ENCODE data around the gene PTH1R. TPM values are rescaled to one million over a fixed set of nuclear protein-coding genes. Genes with fewer than 3 reads are reported as not detected.

PTH1R gene
- polyA plus RNA-seq, 4 donors: 0.67 to 45.8 (median 3.5) TPM

- DNase-seq (no peak), FAIRE-seq (no peak)
- Histone ChIP-seq H3K36me3 (ENCODE audit: control insufficient read depth in 3 of 3, insufficient read depth in 2 of 3, low read depth in 1 of 3, low read length in 3 of 3) (no peaks in the 10 kb centered on the region), H3K4me1 (ENCODE audit: control insufficient read depth in 3 of 3, insufficient read depth in 2 of 3, low read depth in 1 of 3, low read length in 2 of 3) (peaks cover 0 to 42% (median 0%) of the 10 kb centered on the region in 3 donors), H3K4me3 (ENCODE audit: low read depth in 1 of 3, low read length in 3 of 3) (no peak overlapping the region), H3K9me3 (ENCODE audit: control insufficient read depth in 2 of 2, insufficient read depth in 1 of 2, low read depth in 1 of 2, low read length in 1 of 2) (no peaks in the 10 kb centered on the region), H3K27me3 (ENCODE audit: control insufficient read depth in 3 of 3, insufficient read depth in 3 of 3, low read length in 3 of 3) (peaks cover 0 to 3% (median 0%) of the 10 kb centered on the region in 3 donors), H3K27ac (ENCODE audit: low read depth in 1 of 3, low read length in 2 of 3) (no peak overlapping the region)
- WGBS, 3 donors: 43 to 61% (median 52%) methylated on average over 2 of the region's 2 CpGs
These were observed 12.0 kb upstream of the PTH1R start for GRCh38 chr3:46865546-46865945.

GRCh38 chr3:46866032-46866595 lies 11.4 kb upstream of the PTH1R start:
- Histone ChIP-seq H3K4me1 (ENCODE audit: control insufficient read depth in 3 of 3, insufficient read depth in 2 of 3, low read depth in 1 of 3, low read length in 2 of 3) (peaks cover 0 to 42% (median 0%) of the 10 kb centered on the region in 3 donors), H3K36me3 (ENCODE audit: control insufficient read depth in 3 of 3, insufficient read depth in 2 of 3, low read depth in 1 of 3, low read length in 3 of 3) (no peaks in the 10 kb centered on the region), H3K4me3 (ENCODE audit: low read depth in 1 of 3, low read length in 3 of 3) (no peak overlapping the region), H3K9me3 (ENCODE audit: control insufficient read depth in 2 of 2, insufficient read depth in 1 of 2, low read depth in 1 of 2, low read length in 1 of 2) (no peaks in the 10 kb centered on the region), H3K27ac (ENCODE audit: low read depth in 1 of 3, low read length in 2 of 3) (no peak overlapping the region), H3K27me3 (ENCODE audit: control insufficient read depth in 3 of 3, insufficient read depth in 3 of 3, low read length in 3 of 3) (peaks cover 0 to 3% (median 0%) of the 10 kb centered on the region in 3 donors)
- 75 to 83% (median 76%) methylated on average over 10 to 11 of the region's 11 CpGs for WGBS, 3 donors
- no peak for FAIRE-seq
- DNase-seq: no peak

GRCh38 chr3:46866720-46867549 lies 10.6 kb upstream of the PTH1R start:
- 28 to 33% (median 33%) methylated on average over 15 of the region's 15 CpGs for WGBS, 3 donors
- H3K27ac ChIP-seq (ENCODE audit: low read depth in 1 of 3, low read length in 2 of 3): no peak overlapping the region
- peak; percentile 50 to 67 for DNase-seq
- FAIRE-seq: no peak
- no peaks in the 10 kb centered on the region for H3K9me3 ChIP-seq (ENCODE audit: control insufficient read depth in 2 of 2, insufficient read depth in 1 of 2, low read depth in 1 of 2, low read length in 1 of 2)
- no peak overlapping the region for H3K4me3 ChIP-seq (ENCODE audit: low read depth in 1 of 3, low read length in 3 of 3)
- H3K36me3 ChIP-seq (ENCODE audit: control insufficient read depth in 3 of 3, insufficient read depth in 2 of 3, low read depth in 1 of 3, low read length in 3 of 3): no peaks in the 10 kb centered on the region
- H3K4me1 ChIP-seq (ENCODE audit: control insufficient read depth in 3 of 3, insufficient read depth in 2 of 3, low read depth in 1 of 3, low read length in 2 of 3): peaks cover 0 to 36% (median 0%) of the 10 kb centered on the region in 3 donors
- peaks cover 0 to 3% (median 0%) of the 10 kb centered on the region in 3 donors for H3K27me3 ChIP-seq (ENCODE audit: control insufficient read depth in 3 of 3, insufficient read depth in 3 of 3, low read length in 3 of 3)

GRCh38 chr3:46867550-46867898 lies 10.0 kb upstream of the PTH1R start:
- Histone ChIP-seq H3K4me3 (ENCODE audit: low read depth in 1 of 3, low read length in 3 of 3) (no peak overlapping the region), H3K27ac (ENCODE audit: low read depth in 1 of 3, low read length in 2 of 3) (no peak overlapping the region), H3K9me3 (ENCODE audit: control insufficient read depth in 2 of 2, insufficient read depth in 1 of 2, low read depth in 1 of 2, low read length in 1 of 2) (no peaks in the 10 kb centered on the region), H3K36me3 (ENCODE audit: control insufficient read depth in 3 of 3, insufficient read depth in 2 of 3, low read depth in 1 of 3, low read length in 3 of 3) (no peaks in the 10 kb centered on the region), H3K4me1 (ENCODE audit: control insufficient read depth in 3 of 3, insufficient read depth in 2 of 3, low read depth in 1 of 3, low read length in 2 of 3) (peaks cover 0 to 31% (median 0%) of the 10 kb centered on the region in 3 donors), H3K27me3 (ENCODE audit: control insufficient read depth in 3 of 3, insufficient read depth in 3 of 3, low read length in 3 of 3) (peaks cover 0 to 4% (median 0%) of the 10 kb centered on the region in 3 donors)
- FAIRE-seq (no peak), DNase-seq (peak; percentile 5 to 28)
- WGBS, 3 donors: 37 to 53% (median 50%) methylated on average over 15 of the region's 15 CpGs

GRCh38 chr3:46868287-46868686 lies 9.2 kb upstream of the PTH1R start:
- Histone ChIP-seq H3K27me3 (ENCODE audit: control insufficient read depth in 3 of 3, insufficient read depth in 3 of 3, low read length in 3 of 3) (peaks cover 0 to 10% (median 0%) of the 10 kb centered on the region in 3 donors), H3K9me3 (ENCODE audit: control insufficient read depth in 2 of 2, insufficient read depth in 1 of 2, low read depth in 1 of 2, low read length in 1 of 2) (no peaks in the 10 kb centered on the region), H3K27ac (ENCODE audit: low read depth in 1 of 3, low read length in 2 of 3) (no peak overlapping the region), H3K4me1 (ENCODE audit: control insufficient read depth in 3 of 3, insufficient read depth in 2 of 3, low read depth in 1 of 3, low read length in 2 of 3) (peaks cover 0 to 28% (median 0%) of the 10 kb centered on the region in 3 donors), H3K36me3 (ENCODE audit: control insufficient read depth in 3 of 3, insufficient read depth in 2 of 3, low read depth in 1 of 3, low read length in 3 of 3) (no peaks in the 10 kb centered on the region), H3K4me3 (ENCODE audit: low read depth in 1 of 3, low read length in 3 of 3) (no peak overlapping the region)
- no peak for FAIRE-seq
- WGBS, 3 donors: 76 to 90% (median 77%) methylated on average over 8 of the region's 8 CpGs
- no peak for DNase-seq

- FAIRE-seq: no peak
- Histone ChIP-seq H3K27me3 (ENCODE audit: control insufficient read depth in 3 of 3, insufficient read depth in 3 of 3, low read length in 3 of 3) (peaks cover 0 to 16% (median 0%) of the 10 kb centered on the region in 3 donors), H3K9me3 (ENCODE audit: control insufficient read depth in 2 of 2, insufficient read depth in 1 of 2, low read depth in 1 of 2, low read length in 1 of 2) (no peaks in the 10 kb centered on the region), H3K4me3 (ENCODE audit: low read depth in 1 of 3, low read length in 3 of 3) (no peak overlapping the region), H3K4me1 (ENCODE audit: control insufficient read depth in 3 of 3, insufficient read depth in 2 of 3, low read depth in 1 of 3, low read length in 2 of 3) (peaks cover 0 to 22% (median 0%) of the 10 kb centered on the region in 3 donors), H3K27ac (ENCODE audit: low read depth in 1 of 3, low read length in 2 of 3) (no peak overlapping the region), H3K36me3 (ENCODE audit: control insufficient read depth in 3 of 3, insufficient read depth in 2 of 3, low read depth in 1 of 3, low read length in 3 of 3) (no peaks in the 10 kb centered on the region)
- no peak for DNase-seq
- WGBS, 3 donors: 58 to 78% (median 73%) methylated on average over 7 of the region's 7 CpGs
These were observed 8.6 kb upstream of the PTH1R start for GRCh38 chr3:46868948-46869347.

GRCh38 chr3:46869440-46869839 lies 8.1 kb upstream of the PTH1R start:
- DNase-seq (no peak), FAIRE-seq (no peak)
- peaks cover 0 to 16% (median 0%) of the 10 kb centered on the region in 3 donors for H3K27me3 ChIP-seq (ENCODE audit: control insufficient read depth in 3 of 3, insufficient read depth in 3 of 3, low read length in 3 of 3)
- no peak overlapping the region for H3K4me3 ChIP-seq (ENCODE audit: low read depth in 1 of 3, low read length in 3 of 3)
- H3K9me3 ChIP-seq (ENCODE audit: control insufficient read depth in 2 of 2, insufficient read depth in 1 of 2, low read depth in 1 of 2, low read length in 1 of 2): no peaks in the 10 kb centered on the region
- no peaks in the 10 kb centered on the region for H3K36me3 ChIP-seq (ENCODE audit: control insufficient read depth in 3 of 3, insufficient read depth in 2 of 3, low read depth in 1 of 3, low read length in 3 of 3)
- H3K4me1 ChIP-seq (ENCODE audit: control insufficient read depth in 3 of 3, insufficient read depth in 2 of 3, low read depth in 1 of 3, low read length in 2 of 3): peaks cover 0 to 17% (median 0%) of the 10 kb centered on the region in 3 donors
- WGBS, 3 donors: 70 to 75% (median 71%) methylated on average over 10 of the region's 10 CpGs
- no peak overlapping the region for H3K27ac ChIP-seq (ENCODE audit: low read depth in 1 of 3, low read length in 2 of 3)

GRCh38 chr3:46870651-46871050 lies 6.9 kb upstream of the PTH1R start:
- no peak overlapping the region for H3K27ac ChIP-seq (ENCODE audit: low read depth in 1 of 3, low read length in 2 of 3)
- H3K36me3 ChIP-seq (ENCODE audit: control insufficient read depth in 3 of 3, insufficient read depth in 2 of 3, low read depth in 1 of 3, low read length in 3 of 3): no peaks in the 10 kb centered on the region
- H3K27me3 ChIP-seq (ENCODE audit: control insufficient read depth in 3 of 3, insufficient read depth in 3 of 3, low read length in 3 of 3): peaks cover 0 to 16% (median 0%) of the 10 kb centered on the region in 3 donors
- H3K4me1 ChIP-seq (ENCODE audit: control insufficient read depth in 3 of 3, insufficient read depth in 2 of 3, low read depth in 1 of 3, low read length in 2 of 3): peaks cover 0 to 16% (median 0%) of the 10 kb centered on the region in 3 donors
- no peak overlapping the region for H3K4me3 ChIP-seq (ENCODE audit: low read depth in 1 of 3, low read length in 3 of 3)
- no peak for DNase-seq
- FAIRE-seq: no peak
- H3K9me3 ChIP-seq (ENCODE audit: control insufficient read depth in 2 of 2, insufficient read depth in 1 of 2, low read depth in 1 of 2, low read length in 1 of 2): no peaks in the 10 kb centered on the region
- WGBS, 3 donors: 78 to 83% (median 80%) methylated on average over 4 to 5 of the region's 5 CpGs

Measured in small intestine (tissue), 7 donors.